DND-41 (cell line): ENCODE results near the gene PLD1.

Experiments
- ATAC-seq: fragments of 200-7000 bp; cut with Tn5 transposase; 3 replicates; pipeline ENCODE4 v1.9.1; 2021; ENCODE audit warnings: low read depth; ENCODE audit not compliant: insufficient read depth
- DNase-seq: peaks from one replicate; pipeline ENCODE4 v3.0.0-alpha.2; 2020
- H2AFZ ChIP-seq: 2 replicates; pipeline ENCODE4 v1.6.0; 2012; ENCODE audit warnings: low read depth, low read length
- H3K27ac ChIP-seq: 2 replicates; pipeline ENCODE4 v1.5.1; 2012; ENCODE audit warnings: low read length, inconsistent platforms
- H3K27me3 ChIP-seq: fragments of 200-600 bp; sonication (generic); 2 replicates; pipeline ENCODE4 v1.6.0; 2012; ENCODE audit warnings: low read length, mild to moderate bottlenecking, inconsistent platforms; ENCODE audit not compliant: insufficient read depth, poor library complexity
- H3K36me3 ChIP-seq: 2 replicates; pipeline ENCODE4 v1.5.1; 2012; ENCODE audit warnings: low read length, inconsistent platforms; ENCODE audit not compliant: insufficient read depth
- H3K4me1 ChIP-seq: 2 replicates; pipeline ENCODE4 v1.5.1; 2012; ENCODE audit warnings: mild to moderate bottlenecking, low read length; ENCODE audit not compliant: insufficient read depth
- H3K4me2 ChIP-seq: 2 replicates; pipeline ENCODE4 v1.6.0; 2012; ENCODE audit warnings: mild to moderate bottlenecking, moderate library complexity, low read length, inconsistent platforms; ENCODE audit not compliant: insufficient read depth
- H3K4me3 ChIP-seq, 2 experiments: fragments of 200-600 bp in 1 of 2; shearing (Covaris generic) in 1 of 2; 2 replicates each; pipeline ENCODE4 v1.5.1; 2012 to 2016; ENCODE audit warnings: inconsistent platforms in 2 of 2, low read length in 2 of 2, mild to moderate bottlenecking in 2 of 2, low read depth in 1 of 2, moderate library complexity in 1 of 2
- H3K79me2 ChIP-seq: 2 replicates; pipeline ENCODE4 v1.6.0; 2012; ENCODE audit warnings: low read length, inconsistent platforms; ENCODE audit not compliant: insufficient read depth
- H3K9ac ChIP-seq: 2 replicates; pipeline ENCODE4 v1.6.0; 2012; ENCODE audit warnings: low read depth, mild to moderate bottlenecking, inconsistent platforms, low read length, moderate library complexity
- H3K9me3 ChIP-seq: 2 replicates; pipeline ENCODE4 v1.5.1; 2012; ENCODE audit warnings: low read length, moderate library complexity, mild to moderate bottlenecking, inconsistent platforms; ENCODE audit not compliant: insufficient read depth, severe bottlenecking
- H4K20me1 ChIP-seq: 2 replicates; pipeline ENCODE4 v1.6.0; 2012; ENCODE audit warnings: low read length; ENCODE audit not compliant: insufficient read depth
- EZH2 ChIP-seq: IDR thresholded peaks from 3 replicates; pipeline ENCODE4 v1.6.1; 2012; ENCODE audit warnings: borderline replicate concordance, low read depth, mild to moderate bottlenecking, moderate library complexity, low read length, inconsistent platforms; ENCODE audit not compliant: severe bottlenecking
- TF ChIP-seq, protein P1 (sequence below): IDR thresholded peaks from 2 replicates; pipeline ENCODE4 v1.5.1; 2012; ENCODE audit warnings: borderline replicate concordance, low read length, moderate library complexity, mild to moderate bottlenecking; ENCODE audit not compliant: poor library complexity, severe bottlenecking; ENCODE audit errors: extremely low read depth

The PLD1 gene

DNA sequence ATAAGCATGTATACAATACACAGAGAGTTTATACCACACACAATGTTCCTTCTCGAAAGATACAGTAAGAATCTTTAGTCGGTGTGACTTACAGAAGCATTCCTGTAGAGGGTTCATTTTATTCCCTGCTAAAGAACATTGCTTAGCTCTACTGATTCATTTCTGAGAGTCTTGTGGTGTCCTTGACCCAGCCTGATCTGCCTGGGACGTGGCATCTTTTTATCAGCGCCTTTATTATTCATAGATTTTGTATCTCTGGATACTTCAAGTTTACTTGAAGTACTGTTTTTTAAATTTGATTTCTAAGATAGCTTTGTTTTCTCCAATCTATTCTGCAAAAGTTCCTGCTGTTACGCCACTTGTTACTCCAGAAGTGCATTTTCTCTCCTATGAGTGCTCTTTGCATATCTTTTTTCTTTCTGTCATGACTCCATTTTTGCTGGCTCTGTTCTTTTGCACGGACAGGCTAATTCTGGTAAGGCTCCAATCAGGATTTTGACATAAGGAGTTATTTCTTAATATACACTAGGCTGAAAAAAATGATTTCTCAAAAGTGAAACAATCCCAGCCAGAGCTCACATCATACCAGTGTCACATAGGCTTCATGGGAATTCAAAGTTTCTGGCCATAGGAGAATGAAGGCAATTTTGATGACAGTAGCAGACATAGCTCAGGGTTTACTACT is 235.6 kb downstream of the PLD1 start:
- no peaks in the 10 kb centered on the region for H3K9me3 ChIP-seq
- H3K4me3 ChIP-seq: no peak overlapping the region
- no peaks in the 10 kb centered on the region for H3K4me1 ChIP-seq
- H3K9ac ChIP-seq: no peak overlapping the region
- no peak overlapping the region for H3K27ac ChIP-seq
- DNase-seq (no peak), ATAC-seq (no peak)
- no peak overlapping the region for H3K4me2 ChIP-seq
- H2AFZ ChIP-seq: no peak overlapping the region
- H3K79me2 ChIP-seq: no peaks in the 10 kb centered on the region
- no peak for TF ChIP-seq EZH2
- TF ChIP-seq, protein P1, sequence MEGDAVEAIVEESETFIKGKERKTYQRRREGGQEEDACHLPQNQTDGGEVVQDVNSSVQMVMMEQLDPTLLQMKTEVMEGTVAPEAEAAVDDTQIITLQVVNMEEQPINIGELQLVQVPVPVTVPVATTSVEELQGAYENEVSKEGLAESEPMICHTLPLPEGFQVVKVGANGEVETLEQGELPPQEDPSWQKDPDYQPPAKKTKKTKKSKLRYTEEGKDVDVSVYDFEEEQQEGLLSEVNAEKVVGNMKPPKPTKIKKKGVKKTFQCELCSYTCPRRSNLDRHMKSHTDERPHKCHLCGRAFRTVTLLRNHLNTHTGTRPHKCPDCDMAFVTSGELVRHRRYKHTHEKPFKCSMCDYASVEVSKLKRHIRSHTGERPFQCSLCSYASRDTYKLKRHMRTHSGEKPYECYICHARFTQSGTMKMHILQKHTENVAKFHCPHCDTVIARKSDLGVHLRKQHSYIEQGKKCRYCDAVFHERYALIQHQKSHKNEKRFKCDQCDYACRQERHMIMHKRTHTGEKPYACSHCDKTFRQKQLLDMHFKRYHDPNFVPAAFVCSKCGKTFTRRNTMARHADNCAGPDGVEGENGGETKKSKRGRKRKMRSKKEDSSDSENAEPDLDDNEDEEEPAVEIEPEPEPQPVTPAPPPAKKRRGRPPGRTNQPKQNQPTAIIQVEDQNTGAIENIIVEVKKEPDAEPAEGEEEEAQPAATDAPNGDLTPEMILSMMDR: no peak
- H3K27me3 ChIP-seq: no peaks in the 10 kb centered on the region
- no peaks in the 10 kb centered on the region for H3K36me3 ChIP-seq
- H4K20me1 ChIP-seq: no peaks in the 10 kb centered on the region

DNA sequence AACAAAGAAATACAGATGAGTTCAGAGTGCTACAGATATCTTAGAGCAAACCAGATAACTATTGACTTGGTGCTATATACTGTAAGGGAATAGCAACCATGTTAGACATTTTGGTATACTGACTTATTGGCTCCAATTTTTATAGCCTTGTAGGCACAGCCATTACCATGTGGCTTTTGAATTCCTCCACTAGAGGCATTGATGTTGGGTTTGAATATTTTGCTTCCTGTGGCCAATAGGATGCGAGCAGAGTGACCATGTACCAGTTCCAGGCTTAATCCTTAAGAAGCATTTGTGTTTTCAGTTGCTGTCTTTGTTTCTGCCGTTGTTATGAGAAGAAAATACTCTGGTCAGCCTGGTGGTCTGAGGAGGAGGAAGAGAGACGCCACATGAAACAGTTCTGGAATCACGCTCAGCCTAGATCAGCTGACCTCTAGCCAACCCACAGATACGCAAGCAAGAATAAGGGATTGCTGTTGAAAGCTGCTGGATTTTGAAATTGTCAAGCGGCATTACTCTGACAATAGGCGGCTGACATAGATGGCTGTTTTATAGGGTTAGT is 240.6 kb downstream of the PLD1 start:
- H3K4me1 ChIP-seq: no peaks in the 10 kb centered on the region
- ATAC-seq (no peak), DNase-seq (no peak)
- no peak overlapping the region for H2AFZ ChIP-seq
- H3K9ac ChIP-seq: no peak overlapping the region
- no peaks in the 10 kb centered on the region for H3K27me3 ChIP-seq
- H4K20me1 ChIP-seq: no peaks in the 10 kb centered on the region
- no peak overlapping the region for H3K4me3 ChIP-seq
- no peak overlapping the region for H3K4me2 ChIP-seq
- H3K9me3 ChIP-seq: no peaks in the 10 kb centered on the region
- no peaks in the 10 kb centered on the region for H3K36me3 ChIP-seq
- no peaks in the 10 kb centered on the region for H3K79me2 ChIP-seq
- no peak overlapping the region for H3K27ac ChIP-seq
- TF ChIP-seq EZH2: no peak
- TF ChIP-seq, protein P1: no peak

DNA sequence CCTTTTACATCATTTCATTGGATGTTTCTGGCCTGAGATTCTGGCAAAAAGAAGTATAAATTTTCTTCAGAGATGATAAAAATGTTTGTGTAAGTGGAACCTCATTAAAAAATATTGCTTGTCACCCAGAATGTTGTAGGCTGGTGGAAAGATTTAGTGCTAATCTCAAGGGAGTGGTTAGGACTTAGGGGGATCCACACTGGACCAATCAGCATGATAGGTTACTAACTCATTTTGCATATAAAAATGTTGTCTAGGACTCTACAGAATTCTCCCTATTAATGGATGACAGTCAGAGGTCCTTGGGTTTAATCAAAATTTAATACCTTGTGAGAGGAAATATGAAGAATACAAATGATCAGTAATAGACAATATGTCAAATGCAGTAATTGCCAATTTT is 241.5 kb downstream of the PLD1 start:
- ATAC-seq (no peak), DNase-seq (no peak)
- H3K27me3 ChIP-seq: no peaks in the 10 kb centered on the region
- no peak overlapping the region for H3K27ac ChIP-seq
- no peaks in the 10 kb centered on the region for H4K20me1 ChIP-seq
- no peaks in the 10 kb centered on the region for H3K79me2 ChIP-seq
- no peak overlapping the region for H3K4me2 ChIP-seq
- TF ChIP-seq, protein P1: no peak
- TF ChIP-seq EZH2: no peak
- H3K9ac ChIP-seq: no peak overlapping the region
- H3K4me3 ChIP-seq: no peak overlapping the region
- H2AFZ ChIP-seq: no peak overlapping the region
- H3K36me3 ChIP-seq: no peaks in the 10 kb centered on the region
- H3K4me1 ChIP-seq: no peaks in the 10 kb centered on the region
- no peaks in the 10 kb centered on the region for H3K9me3 ChIP-seq
